Embryonic facial prominence (tissue), 1 donor: ENCODE measurements around the gene SLC6A3.

Experiments used
- DNase-seq: peaks from one replicate; pipeline ENCODE4 v3.0.0-alpha.2; 2016; ENCODE audit errors: extremely low spot score

The SLC6A3 gene

DNA sequence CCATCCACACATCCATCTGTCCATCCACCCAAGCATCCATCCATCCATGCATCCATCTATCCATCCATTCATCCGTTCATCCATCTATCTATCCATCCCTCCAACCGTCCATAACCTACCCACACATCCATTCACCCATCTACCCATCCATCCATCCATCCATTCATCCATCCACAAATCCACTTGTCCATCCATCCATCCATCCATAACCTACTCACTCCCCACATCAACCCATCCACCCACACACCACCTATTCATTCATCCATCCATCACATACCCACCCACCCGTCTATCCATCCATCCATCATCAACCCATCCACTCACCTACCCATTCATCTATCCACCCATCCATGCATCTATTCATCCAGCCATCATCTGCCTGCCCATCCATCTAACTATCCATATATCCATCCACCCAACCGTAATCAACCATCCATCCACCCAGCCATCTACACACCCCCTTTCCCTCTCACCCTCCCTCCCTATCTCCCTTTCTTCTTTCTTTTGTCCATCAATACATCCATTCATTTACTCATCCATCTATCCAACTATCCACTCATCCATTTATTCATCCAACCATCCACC is 56.8 kb downstream of the SLC6A3 start:
- DNase-seq = no peak

DNA sequence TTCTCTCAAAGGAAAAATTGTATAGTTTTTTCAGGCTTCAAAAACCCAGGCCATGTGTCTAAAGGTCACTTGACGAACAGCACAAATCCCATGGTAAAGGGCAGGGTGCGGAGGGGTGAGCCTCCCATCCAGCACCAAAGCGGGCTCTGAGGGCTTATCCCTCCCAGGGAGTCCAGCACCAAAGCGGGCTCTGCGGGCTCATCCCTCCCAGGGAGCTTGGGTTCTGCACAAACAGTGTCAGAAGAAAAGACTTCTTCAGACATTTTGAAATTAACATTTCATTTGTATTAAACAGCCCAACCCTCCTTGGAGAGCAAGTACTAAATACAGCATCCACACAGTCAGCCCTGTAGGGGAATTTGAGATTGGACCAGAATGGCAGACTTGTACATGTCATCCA is 57.4 kb downstream of the SLC6A3 start:
- no peak for DNase-seq

DNA sequence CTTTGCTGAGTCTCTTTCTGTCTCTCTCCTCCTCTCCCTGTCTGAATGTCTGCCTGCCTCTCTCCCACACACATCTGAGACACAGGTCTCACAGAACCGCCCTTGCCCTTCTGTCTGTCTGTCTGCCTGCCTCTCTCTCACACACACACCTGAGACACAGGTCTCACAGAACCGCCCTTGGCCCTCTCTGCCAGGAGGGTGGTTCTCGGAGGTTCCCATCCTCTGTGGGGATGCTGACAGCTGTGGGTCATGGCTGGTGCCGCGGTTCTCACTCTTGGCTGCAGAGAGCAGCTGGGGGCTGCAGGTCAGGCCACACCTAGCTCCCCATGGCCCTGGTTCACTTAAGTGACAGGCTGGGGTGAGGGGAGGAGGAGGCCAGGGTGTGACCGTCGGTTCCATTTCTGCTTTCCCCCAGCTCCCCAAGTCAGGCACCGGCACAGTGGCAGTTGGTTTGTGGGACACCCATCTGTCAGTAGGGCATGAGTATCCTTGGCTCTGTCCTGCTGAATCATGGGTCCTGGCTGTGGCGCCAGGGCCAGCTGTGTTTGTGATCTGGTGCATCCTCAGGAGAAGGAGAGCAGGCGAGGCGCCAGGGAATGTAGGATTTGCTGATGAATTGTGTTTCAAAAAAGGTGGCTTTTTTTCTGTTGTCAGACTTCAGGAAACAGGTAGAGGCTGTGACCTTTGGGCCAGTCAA is 58.0 kb downstream of the SLC6A3 start:
- DNase-seq = no peak

DNA sequence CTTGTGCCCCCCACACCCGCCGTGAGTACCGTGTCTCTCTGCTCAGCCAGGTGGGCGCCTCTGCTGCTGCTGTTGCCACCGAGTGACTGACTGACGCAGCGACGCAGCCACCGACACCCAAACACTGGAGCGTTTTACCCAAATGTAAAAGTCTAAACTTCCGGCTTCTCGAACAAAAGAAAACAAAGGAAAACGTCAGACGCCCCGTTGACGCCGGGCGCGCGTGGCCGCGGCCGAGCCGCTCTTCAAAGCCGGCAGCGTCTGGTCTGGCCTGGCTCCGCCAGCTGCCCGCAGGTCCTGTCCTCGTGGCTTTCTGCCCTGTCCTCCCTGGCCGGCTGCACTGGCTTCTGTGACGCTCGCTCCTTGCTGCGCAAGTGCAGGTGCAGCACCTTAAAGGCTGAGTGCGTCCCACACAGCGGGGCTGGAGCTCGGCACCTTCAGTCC is 58.9 kb downstream of the SLC6A3 start:
- DNase-seq = no peak

DNA sequence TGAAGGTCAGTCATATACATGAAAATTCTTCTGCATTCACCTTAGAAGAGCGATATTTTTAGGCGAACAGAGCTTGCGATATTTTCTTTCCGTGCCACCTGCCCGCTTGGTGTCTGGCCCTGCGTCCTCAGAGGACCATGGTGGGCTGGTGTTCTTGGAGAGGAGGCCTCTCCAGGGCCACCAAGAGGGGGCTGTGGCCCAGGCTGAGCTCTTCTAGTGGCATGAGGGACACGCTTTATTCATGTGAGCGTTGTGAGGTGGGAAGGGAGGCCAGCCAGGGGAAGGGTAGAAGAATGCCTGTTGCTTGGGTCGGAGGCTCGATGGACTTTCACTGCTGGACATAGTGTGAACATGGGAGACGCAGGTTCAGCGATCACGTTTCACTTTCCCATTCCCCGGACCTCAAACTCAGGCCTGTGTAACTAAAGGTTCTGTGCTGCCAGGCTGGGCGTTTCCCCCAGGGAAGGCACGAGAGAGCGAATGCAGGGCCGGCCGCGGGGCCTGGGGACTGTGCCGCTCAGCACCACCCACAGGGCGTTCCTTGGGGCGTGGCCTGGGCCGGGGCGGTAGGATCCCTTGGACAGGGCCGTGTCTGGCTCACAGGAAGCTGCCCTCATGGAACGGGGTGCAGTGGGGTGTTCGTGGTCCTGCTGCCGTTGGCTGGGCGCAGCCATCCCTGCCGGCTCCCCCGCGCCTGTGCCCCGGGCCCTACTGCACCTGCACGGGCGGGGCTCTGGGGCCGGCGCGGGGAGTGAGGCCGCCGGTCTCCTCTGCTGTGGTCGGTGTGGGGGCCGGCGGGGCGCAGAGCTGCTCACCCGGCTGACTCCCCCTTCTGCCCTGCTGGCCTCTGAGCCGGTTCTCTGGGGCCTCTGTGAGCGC is 59.6 kb downstream of the SLC6A3 start:
- DNase-seq = no peak

DNA sequence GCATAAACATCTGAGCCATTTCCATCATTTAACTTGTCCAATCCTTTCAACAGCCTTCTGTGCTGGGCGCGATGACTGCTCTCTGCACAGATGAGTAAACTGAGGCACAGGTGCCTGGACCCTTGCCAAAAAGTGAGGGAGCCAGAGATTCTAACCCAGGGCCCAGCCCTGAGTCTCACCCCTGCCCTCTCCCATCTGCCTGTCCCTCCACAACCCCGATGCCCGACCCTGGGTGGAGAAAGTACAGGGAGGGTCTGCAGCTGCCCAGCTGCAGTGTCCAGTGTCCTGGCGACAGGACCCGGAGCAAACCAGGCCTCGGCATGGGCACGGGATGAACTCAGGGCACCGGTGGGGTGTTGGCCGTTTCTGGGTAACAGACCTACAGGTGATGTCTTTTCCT is 60.7 kb downstream of the SLC6A3 start:
- DNase-seq = no peak

DNA sequence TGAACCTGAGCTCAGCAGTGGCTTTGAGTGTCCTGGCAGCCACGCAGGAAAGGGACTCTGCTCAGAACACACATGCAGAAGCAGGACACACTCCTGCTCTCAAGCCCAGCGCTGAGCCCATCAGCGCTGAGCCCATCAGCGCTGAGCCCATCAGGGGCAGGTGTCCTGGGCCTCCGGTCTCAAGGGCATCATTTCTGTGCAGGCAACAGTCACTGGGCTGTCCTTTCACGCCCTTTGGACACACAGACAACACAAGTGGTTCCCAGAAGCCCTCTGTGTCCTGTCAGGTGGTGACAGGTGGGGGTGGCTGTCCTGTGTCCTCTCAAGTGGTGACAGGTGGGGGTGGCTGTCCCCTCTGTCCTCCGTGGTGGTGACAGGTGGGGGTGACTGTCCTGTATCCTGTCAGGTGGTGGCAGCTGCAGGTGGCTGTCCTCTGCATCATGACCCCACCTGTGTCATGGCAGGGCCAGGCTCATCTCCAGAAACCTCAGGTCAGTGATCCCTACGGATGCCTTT is 61.3 kb downstream of the SLC6A3 start:
- DNase-seq = no peak

DNA sequence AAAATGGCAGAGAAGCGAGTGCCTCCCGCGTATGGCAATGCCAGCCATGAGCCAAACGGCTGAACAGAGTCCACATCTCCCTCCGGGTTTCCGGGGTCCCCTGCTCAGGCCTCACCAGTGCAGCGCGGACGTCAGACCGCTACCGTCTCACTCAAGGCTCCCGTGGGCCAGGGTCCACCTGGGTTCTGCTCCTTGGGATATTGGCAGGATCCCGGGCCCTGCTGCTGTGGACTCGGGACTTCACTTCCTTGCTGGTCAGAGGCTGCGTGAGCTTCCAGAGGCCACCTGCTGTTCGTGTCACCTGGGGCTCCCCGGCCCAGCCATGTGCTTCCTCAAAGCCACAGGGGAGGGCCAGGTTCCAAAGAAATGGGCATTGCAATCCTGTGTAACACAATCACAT is 61.9 kb downstream of the SLC6A3 start:
- DNase-seq = no peak

DNA sequence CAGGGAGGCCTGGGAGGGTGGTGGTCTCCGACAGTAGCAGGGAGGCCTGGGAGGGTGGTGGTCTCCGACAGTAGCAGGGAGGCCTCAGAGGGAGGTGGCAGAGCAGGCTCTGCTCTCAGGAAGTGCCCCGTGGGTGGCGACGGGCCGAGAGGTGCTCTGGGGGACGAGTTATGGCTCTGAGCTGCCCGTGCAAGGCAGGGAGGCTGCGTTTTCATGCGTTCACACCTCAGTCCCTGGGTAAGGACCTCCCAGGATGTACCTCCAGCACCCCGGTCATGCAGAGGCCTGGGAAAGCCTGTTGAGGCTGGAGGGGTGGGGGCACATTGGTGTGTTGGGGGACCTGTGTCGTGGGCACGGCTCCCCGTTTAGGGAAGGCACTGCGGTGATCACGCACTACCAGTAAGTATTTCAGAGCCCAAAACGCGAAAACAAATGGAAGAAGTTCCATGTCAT is 63.0 kb downstream of the SLC6A3 start:
- DNase-seq = no peak

DNA sequence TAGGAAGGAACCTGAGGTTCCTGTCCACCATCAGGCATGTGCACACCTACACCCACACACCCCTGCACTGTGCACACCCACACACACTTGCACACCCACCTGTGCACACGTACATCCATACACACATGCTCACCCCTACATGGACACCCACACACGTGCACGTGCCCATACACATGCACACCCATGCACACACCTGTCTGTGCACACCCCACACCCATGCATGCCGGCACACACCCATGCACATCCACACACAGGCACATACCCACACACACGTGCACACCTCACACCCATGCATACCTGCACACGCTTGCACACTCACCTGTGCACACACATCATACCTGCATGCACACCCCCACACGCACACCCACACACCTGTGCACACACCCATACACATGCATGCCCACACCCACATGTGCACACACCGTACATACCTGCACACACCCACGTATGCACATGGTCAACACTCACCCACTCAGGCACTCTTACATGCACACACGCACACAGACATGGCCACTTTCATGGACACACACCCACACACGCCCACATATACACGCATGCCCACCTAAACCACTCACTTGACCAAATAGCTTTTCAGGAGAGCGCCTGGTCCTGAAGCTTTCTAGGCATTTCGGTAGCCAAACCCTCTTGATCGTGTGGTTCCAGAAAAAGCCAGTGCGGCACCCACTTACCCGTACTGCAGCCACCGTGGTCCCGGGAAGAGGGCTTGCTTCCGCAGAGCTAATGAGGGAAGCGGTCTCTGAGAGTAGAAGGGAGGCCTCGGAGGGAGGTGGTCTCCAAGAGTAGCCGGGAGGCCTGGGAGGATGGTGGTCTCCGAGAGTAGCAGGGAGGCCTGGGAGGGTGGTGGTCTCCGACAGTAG is 63.6 kb downstream of the SLC6A3 start:
- DNase-seq = no peak

DNA sequence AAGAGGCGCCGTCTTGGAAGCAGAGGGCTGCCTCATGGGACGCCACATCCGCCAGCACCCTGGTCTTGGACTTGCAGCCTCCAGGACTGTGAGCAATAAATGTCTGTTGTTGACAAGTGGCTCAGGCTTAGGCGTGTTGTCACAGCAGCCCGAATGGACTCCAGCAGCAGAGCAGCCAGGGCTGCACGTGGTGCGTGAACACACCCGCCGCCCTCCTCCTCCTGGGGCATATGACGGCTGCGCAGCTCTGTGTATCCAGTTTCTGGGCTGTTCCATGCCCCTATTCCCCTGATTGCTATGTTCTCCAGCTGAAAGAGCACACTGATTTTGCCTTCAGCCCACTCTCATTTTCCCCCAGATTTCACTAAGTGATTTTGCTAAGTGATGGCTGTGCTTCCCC is 64.3 kb downstream of the SLC6A3 start:
- no peak for DNase-seq

DNA sequence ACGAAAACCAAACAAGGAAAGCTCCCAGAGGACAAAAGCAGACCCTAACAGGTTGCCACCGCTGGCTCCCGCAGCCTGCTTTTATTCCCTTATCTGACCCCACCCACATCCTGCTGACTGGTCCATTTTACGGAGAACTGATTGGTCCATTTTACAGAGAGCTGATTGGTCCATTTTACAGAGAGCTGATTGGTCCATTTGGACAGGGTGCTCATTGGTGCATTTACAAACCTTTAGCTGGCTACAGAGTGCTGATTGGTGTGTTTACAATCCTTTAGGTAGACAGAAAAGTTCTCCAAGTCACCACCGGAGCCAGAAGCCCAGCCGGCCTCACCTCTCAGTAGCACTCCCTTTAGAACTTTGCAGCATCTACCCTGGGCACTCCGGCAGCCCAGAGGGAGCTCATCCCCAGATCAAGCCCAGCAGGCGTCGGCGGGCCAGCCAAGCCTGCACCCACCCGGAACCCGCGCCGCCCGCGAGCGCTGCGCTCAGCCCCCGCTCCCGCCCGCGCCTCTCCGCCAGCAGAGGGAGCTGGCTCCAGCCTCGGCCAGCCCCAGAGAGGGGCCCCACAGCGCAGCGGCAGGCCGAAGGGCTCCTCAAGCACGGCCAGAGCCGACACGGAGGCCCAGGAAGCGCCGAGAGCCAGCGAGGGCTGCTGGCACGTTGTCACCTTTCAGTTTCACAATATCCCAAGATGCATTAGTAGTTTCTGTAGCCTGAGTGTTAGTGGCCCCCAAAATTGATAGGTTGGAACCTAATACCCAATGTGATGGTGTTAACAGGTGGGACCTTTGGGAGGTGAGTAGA is 65.0 kb downstream of the SLC6A3 start:
- no peak for DNase-seq

DNA sequence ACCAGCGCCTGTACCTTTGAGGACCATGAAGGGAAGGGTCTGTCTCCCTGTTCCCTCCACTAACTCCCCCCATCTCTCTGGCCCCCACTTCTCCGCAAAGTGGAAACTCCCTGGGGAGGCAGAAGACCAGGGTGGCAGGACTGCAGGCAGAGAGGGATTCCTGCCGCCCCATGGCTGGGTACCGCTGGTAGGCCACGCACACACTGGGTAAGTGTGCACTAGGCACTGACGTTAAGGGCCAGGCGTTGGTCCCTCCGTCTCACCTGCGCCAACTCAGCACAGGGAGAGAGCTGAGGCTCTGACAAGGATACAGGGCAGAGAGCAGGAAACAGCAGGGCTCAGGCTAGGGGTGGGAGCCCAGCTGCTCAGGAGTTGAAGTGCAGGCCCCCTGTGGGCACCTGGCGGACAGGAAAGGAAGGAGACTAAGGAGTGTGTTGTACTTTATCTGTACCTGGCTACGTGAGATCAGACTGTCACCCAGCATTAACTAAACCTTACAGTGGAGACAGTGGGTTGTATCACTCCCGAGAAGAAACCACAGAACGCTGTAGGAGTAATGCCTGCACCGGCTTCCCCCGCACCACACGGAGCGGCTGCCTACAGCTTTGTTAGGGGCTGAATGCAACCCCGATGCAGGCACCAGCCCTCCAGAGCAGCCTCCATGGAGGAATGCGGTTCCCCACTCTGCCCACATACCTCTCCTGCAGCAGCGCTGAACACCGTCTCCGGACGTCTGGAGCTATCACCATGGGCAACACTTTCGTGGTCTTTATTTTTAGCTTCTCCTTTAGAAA is 66.2 kb downstream of the SLC6A3 start:
- no peak for DNase-seq

DNA sequence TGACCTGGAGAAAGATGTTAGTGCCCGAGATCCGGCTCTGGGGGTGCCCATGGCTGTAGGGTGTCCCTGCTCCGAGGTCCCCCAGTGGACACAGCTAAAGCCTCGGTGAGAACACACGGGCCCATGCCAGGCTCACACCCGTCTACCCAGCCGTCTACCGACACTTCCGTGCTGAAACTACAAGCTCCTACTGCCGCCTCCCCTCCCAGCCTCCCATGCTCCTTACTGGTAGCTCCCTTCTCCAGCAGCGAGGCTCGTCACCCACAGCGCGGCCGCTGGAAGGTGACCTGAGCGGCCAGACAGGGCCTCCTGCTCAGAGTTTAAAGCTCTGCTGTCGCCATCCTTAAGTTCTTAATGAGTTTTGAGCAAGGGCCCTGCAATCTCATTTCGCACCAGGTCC is 67.1 kb downstream of the SLC6A3 start:
- no peak for DNase-seq

DNA sequence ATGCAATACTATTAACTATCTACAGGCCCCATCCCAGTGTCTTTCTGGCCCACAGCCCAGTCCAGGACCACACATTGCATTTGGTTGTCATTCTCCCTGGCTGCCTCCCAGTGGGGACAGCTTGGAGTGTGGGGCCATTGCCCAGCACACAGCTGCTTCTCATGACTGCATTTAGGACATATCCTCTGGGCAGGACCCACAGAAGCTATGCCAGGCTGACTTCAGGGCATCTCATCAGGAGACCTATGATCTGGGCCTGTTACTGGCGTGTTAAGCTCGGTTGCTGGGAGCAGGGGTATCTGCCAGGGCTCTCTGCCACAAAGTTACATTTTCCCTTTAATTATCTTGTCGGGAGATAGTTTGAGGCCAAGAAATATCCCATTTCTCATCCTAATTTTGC is 68.3 kb downstream of the SLC6A3 start:
- no peak for DNase-seq

DNA sequence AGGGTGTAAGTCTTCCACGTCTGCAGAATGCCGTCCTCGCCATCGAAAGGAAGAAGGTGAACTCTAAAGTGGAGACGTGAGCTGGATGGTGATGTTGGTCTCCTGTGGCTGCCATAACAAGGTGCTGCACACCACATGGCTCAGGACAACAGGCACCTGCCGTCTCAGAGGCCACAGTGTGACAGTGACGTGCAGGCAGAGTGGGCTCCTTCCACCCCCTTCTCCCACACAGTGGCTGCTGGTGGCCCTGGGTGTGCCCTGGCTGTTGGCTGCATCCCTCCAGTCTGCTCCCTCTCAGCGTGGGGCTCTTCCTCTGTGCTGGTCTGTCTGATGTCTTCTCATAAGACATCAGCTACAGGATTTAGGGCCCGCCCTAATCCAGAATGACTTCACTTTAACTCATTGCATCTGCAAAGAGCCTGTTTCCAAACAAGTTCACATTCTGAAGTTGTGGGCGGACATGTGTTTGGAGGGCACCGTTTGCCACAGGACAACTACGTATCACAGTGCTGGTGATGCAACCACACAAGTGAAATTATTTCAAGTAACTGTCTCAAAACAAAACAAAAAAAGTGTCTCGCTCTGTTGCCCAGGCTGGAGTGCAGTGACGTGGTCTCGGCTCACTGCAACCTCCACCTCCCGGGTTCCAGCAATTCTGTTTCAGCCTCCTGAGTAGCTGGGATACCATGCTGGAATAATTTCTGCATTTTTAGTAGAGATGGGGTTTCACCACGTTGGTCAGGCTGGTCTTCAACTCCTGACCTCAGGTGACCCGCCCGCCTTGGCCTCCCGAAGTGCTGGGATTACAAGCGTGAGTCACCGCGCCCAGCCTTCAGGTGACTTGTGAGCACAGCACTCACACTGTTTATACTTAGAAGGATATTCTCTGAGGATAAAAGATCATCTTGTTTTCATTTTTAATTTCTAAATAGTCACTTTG is 69.1 kb downstream of the SLC6A3 start:
- DNase-seq = no peak

DNA sequence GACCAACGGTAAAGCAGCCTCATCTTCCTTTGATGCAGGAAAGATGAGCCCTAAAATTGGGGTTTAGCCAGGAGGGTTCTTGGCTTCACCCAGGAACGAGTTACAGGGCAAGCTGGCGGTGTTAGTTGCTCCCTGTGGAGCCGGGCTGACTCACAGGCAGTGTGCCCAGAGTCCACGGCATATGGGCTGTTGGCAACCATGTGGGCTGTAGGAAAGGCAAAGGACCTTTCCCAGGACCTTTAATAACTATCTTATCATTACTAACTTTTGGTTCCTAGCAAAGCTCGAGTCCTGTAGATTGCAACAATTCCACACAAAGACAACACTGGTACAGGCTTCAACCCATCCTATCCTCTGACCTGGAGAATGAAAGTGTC is 70.6 kb downstream of the SLC6A3 start:
- no peak for DNase-seq

DNA sequence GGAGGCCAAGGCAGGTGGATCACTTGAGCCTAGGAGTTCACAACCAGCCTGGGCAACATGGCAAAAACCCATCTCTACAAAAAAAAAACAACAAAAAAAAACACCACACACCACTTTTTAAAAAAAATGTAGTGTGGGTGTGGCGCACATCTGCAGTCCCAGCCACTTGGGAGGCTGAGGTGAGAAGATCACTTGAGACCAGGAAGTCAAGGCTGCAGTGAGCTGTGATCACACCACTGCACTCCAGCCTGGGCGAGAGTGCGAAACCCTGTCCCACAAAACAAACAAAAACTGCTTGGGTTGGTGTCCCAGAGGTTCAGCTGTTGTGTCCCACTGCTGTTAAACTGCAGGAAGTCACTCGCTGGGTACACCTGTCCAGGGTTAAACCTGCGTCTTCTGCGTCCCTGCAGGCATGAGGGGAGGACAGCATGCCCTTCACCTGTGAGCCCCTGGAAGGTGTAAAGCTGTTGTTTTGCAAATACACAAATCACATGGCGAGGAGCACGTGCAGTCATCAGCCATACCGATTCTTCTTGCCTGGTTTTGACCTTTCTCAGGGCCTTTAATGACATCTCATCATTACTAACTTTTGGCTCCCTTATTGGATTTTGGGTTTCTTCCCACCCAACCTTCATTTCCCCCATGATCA is 71.1 kb downstream of the SLC6A3 start:
- no peak for DNase-seq
